ENCODE measurements around the gene IKBKE. TPM values are rescaled to one million over a fixed set of nuclear protein-coding genes. Genes with fewer than 3 reads are reported as not detected.

The IKBKE gene
- polyA plus RNA-seq, 1 donor from 2014 or later, result not detected

DNA sequence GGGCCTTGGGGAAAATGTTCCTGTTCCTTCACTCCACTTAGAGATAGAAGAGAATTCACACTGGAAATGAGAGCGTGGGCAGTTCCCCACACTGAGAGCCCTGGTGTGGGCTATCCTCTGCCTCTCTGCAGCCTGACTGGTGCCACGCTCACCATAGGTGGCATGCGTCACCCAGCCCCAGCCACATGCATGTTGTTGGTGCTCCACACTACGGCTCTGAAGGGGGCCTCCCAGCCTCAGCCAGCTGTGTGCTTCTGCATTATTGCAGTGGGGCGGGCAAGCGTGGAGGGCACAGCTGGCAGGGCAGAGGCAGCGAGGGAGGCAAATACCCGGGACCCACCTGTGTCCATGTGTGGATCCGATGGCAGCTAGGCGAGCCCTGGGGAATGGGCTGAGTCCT is 22.3 kb downstream of the IKBKE start:
- Histone ChIP-seq H3K27me3 (ENCODE audit: insufficient read depth, low read depth, low read length) (no peaks in the 10 kb centered on the region), H3K4me3 (ENCODE audit: low read length) (no peak overlapping the region), H3K9ac (ENCODE audit: low read length) (no peak overlapping the region), H3K9me3 (ENCODE audit: low read length) (no peaks in the 10 kb centered on the region), H3K9me2 (ENCODE audit: insufficient read depth, low read length) (no peaks in the 10 kb centered on the region), H3K4me2 (ENCODE audit: low read length) (no peak overlapping the region), H2AFZ (ENCODE audit: low read depth, low read length) (no peak overlapping the region), H3F3A (ENCODE audit: insufficient read depth, low read length, poor library complexity, severe bottlenecking) (no peaks in the 10 kb centered on the region), H3K27ac (ENCODE audit: low read length) (no peak overlapping the region), H3K79me2 (replicated peaks; ENCODE audit: insufficient read depth, low read length) (no peaks in the 10 kb centered on the region), H3K36me3 (ENCODE audit: insufficient read depth, low read length) (no peaks in the 10 kb centered on the region), H4K20me1 (ENCODE audit: insufficient read depth) (no peaks in the 10 kb centered on the region)
- TF ChIP-seq RAD21 (conservative IDR thresholded peaks at IDR 0.05) (no peak), EP300 (conservative IDR thresholded peaks at IDR 0.05; ENCODE audit: poor library complexity, severe bottlenecking) (no peak), TAF1 (IDR thresholded peaks at IDR 0.05; ENCODE audit: low read depth) (no peak), EZH2 (IDR thresholded peaks at IDR 0.05; ENCODE audit: borderline replicate concordance, insufficient read depth, low read length, poor library complexity, severe bottlenecking) (no peak), SMC3 (conservative IDR thresholded peaks at IDR 0.05; ENCODE audit: poor library complexity) (no peak), POLR2AphosphoS5 (IDR thresholded peaks at IDR 0.05) (no peak), MXI1 (conservative IDR thresholded peaks at IDR 0.05; ENCODE audit: poor library complexity, severe bottlenecking) (no peak)
- TF ChIP-seq, protein P1, sequence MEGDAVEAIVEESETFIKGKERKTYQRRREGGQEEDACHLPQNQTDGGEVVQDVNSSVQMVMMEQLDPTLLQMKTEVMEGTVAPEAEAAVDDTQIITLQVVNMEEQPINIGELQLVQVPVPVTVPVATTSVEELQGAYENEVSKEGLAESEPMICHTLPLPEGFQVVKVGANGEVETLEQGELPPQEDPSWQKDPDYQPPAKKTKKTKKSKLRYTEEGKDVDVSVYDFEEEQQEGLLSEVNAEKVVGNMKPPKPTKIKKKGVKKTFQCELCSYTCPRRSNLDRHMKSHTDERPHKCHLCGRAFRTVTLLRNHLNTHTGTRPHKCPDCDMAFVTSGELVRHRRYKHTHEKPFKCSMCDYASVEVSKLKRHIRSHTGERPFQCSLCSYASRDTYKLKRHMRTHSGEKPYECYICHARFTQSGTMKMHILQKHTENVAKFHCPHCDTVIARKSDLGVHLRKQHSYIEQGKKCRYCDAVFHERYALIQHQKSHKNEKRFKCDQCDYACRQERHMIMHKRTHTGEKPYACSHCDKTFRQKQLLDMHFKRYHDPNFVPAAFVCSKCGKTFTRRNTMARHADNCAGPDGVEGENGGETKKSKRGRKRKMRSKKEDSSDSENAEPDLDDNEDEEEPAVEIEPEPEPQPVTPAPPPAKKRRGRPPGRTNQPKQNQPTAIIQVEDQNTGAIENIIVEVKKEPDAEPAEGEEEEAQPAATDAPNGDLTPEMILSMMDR (IDR thresholded peaks at IDR 0.05; ENCODE audit: poor library complexity, severe bottlenecking), result no peak
- TF ChIP-seq, protein P2, sequence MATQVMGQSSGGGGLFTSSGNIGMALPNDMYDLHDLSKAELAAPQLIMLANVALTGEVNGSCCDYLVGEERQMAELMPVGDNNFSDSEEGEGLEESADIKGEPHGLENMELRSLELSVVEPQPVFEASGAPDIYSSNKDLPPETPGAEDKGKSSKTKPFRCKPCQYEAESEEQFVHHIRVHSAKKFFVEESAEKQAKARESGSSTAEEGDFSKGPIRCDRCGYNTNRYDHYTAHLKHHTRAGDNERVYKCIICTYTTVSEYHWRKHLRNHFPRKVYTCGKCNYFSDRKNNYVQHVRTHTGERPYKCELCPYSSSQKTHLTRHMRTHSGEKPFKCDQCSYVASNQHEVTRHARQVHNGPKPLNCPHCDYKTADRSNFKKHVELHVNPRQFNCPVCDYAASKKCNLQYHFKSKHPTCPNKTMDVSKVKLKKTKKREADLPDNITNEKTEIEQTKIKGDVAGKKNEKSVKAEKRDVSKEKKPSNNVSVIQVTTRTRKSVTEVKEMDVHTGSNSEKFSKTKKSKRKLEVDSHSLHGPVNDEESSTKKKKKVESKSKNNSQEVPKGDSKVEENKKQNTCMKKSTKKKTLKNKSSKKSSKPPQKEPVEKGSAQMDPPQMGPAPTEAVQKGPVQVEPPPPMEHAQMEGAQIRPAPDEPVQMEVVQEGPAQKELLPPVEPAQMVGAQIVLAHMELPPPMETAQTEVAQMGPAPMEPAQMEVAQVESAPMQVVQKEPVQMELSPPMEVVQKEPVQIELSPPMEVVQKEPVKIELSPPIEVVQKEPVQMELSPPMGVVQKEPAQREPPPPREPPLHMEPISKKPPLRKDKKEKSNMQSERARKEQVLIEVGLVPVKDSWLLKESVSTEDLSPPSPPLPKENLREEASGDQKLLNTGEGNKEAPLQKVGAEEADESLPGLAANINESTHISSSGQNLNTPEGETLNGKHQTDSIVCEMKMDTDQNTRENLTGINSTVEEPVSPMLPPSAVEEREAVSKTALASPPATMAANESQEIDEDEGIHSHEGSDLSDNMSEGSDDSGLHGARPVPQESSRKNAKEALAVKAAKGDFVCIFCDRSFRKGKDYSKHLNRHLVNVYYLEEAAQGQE (IDR thresholded peaks at IDR 0.05; ENCODE audit: borderline replicate concordance), result no peak

DNA sequence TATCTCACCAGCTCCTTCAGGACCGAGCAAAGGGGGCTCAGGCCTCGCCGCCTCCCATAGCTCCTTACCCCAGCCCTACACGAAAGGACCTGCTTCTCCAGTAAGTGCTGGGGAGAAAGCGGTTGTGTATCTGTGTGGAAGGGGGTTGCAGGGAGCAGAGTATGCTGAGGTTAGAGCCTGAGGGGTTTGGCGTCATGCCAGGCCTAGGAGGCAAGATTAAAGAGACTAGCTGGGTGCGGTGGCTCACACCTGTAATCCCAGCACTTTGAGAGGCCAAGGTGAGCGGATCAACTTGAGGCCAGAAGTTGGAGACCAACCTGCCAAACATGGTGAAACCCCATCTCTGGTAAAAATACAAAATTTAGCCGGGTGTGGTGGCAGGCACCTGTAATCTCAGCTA is 23.0 kb downstream of the IKBKE start:
- no peaks in the 10 kb centered on the region for H4K20me1 ChIP-seq (ENCODE audit: insufficient read depth)
- no peak overlapping the region for H3K9ac ChIP-seq (ENCODE audit: low read length)
- H3K27ac ChIP-seq (ENCODE audit: low read length), result no peak overlapping the region
- H3K27me3 ChIP-seq (ENCODE audit: insufficient read depth, low read depth, low read length), result no peaks in the 10 kb centered on the region
- no peaks in the 10 kb centered on the region for H3K36me3 ChIP-seq (ENCODE audit: insufficient read depth, low read length)
- H3K9me3 ChIP-seq (ENCODE audit: low read length), result no peaks in the 10 kb centered on the region
- H3F3A ChIP-seq (ENCODE audit: insufficient read depth, low read length, poor library complexity, severe bottlenecking), result no peaks in the 10 kb centered on the region
- no peak overlapping the region for H3K4me2 ChIP-seq (ENCODE audit: low read length)
- H2AFZ ChIP-seq (ENCODE audit: low read depth, low read length), result no peak overlapping the region
- no peak overlapping the region for H3K4me3 ChIP-seq (ENCODE audit: low read length)
- no peak for TF ChIP-seq POLR2AphosphoS5 (IDR thresholded peaks at IDR 0.05)
- TF ChIP-seq RAD21 (conservative IDR thresholded peaks at IDR 0.05), result no peak
- TF ChIP-seq EZH2 (IDR thresholded peaks at IDR 0.05; ENCODE audit: borderline replicate concordance, insufficient read depth, low read length, poor library complexity, severe bottlenecking), result no peak
- TF ChIP-seq TAF1 (IDR thresholded peaks at IDR 0.05; ENCODE audit: low read depth), result no peak
- TF ChIP-seq SMC3 (conservative IDR thresholded peaks at IDR 0.05; ENCODE audit: poor library complexity), result no peak
- TF ChIP-seq MXI1 (conservative IDR thresholded peaks at IDR 0.05; ENCODE audit: poor library complexity, severe bottlenecking), result no peak
- TF ChIP-seq, protein P2 (IDR thresholded peaks at IDR 0.05; ENCODE audit: borderline replicate concordance), result no peak
- TF ChIP-seq, protein P1 (IDR thresholded peaks at IDR 0.05; ENCODE audit: poor library complexity, severe bottlenecking), result no peak
- no peak for TF ChIP-seq EP300 (conservative IDR thresholded peaks at IDR 0.05; ENCODE audit: poor library complexity, severe bottlenecking)
- no peaks in the 10 kb centered on the region for H3K9me2 ChIP-seq (ENCODE audit: insufficient read depth, low read length)
- H3K79me2 ChIP-seq (replicated peaks; ENCODE audit: insufficient read depth, low read length), result no peaks in the 10 kb centered on the region
